PC-9 (cell line): Measurements from ENCODE around the gene EIF4G1.

Experiments used
- CTCF ChIP-seq: fragments of 200-600 bp; sonication (generic); conservative IDR thresholded peaks from 2 replicates; pipeline ENCODE4 v1.6.1; 2017; ENCODE audit warnings: mixed run types, antibody characterized with exemption, mild to moderate bottlenecking, moderate library complexity
- EZH2 ChIP-seq: fragments of 200-600 bp; sonication (generic); IDR thresholded peaks from 2 replicates; pipeline ENCODE4 v1.8.0; 2017; ENCODE audit warnings: antibody characterized with exemption, low read depth

DNA sequence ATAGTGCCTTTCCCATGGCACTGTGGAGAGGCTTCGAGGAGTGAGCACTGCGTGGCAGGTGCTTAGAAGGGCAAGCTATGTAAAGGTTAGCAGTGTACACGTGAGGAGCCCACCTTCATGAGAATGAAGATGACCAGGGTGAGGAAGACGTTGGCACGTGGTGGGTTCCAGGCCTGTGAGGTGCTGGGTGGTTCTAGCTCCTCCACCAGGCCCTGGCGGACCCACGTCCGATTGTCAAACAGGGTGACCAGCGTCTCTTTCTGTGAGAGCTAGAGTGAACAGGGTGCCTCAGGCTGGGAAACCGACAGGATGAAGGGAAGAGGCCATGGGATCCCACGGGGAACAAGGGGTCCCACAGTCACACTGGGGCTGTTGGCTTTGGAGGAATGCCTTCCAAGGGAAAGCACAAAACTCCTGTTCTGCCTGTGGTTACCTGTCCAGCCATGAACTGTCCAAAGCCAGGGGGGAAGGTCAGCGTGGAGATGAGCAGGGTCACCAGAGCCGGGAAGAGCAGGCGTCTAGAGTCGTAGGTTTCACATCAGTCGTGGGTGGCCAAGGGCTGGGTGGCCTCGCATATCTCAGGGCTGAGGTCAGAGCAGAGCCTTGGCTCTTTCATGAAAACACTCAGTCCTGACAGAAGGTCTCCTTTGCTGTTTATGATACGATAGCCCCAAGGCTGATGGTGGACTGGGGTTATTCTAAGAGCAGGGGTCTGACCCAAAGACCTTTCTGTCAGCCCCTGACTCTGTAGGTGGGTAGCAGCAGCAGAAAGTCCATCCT lies 41.0 kb downstream of the EIF4G1 start:
- TF ChIP-seq CTCF (no peak), EZH2 (no peak)
